HUES64 (cell line): ENCODE data around the gene C14orf119.

Experiments used
- H3K27ac ChIP-seq: 2 replicates; pipeline ENCODE4 v1.7.0; 2013; ENCODE audit warnings: low read depth, low read length, inconsistent platforms
- H3K27me3 ChIP-seq: 2 replicates; pipeline ENCODE4 v1.6.1; 2013; ENCODE audit warnings: mild to moderate bottlenecking, low read length; ENCODE audit not compliant: insufficient read depth
- H3K36me3 ChIP-seq: 2 replicates; pipeline ENCODE4 v1.6.1; 2013; ENCODE audit warnings: mild to moderate bottlenecking, low read length; ENCODE audit not compliant: insufficient read depth
- H3K4me1 ChIP-seq: 2 replicates; pipeline ENCODE4 v1.6.1; 2013; ENCODE audit warnings: mild to moderate bottlenecking, low read length, moderate library complexity; ENCODE audit not compliant: insufficient read depth
- H3K4me3 ChIP-seq: 2 replicates; pipeline ENCODE4 v1.5.1; 2013; ENCODE audit warnings: mild to moderate bottlenecking, low read length, moderate library complexity
- H3K9ac ChIP-seq: 2 replicates; pipeline ENCODE4 v1.6.1; 2013; ENCODE audit warnings: mild to moderate bottlenecking, low read depth, low read length
- H3K9me3 ChIP-seq: 2 replicates; pipeline ENCODE4 v1.6.1; 2013; ENCODE audit warnings: low read depth, low read length; ENCODE audit not compliant: insufficient read depth
- WGBS: fragments of 150-250, 120-280 bp; methylation state at CpG from one replicate; pipeline ENCODE4 v1.1.7; 2013; ENCODE audit warnings: missing lambda C conversion rate; 5-methylcytosine and 5-hydroxymethylcytosine counted together

C14orf119 gene

GRCh38 chr14:23066368-23066767 is 28.9 kb upstream of the C14orf119 start:
- H3K9me3 ChIP-seq, result no peaks in the 10 kb centered on the region
- peaks cover 13% of the 10 kb centered on the region for H3K4me1 ChIP-seq
- no peak overlapping the region for H3K9ac ChIP-seq
- peaks cover 75% of the 10 kb centered on the region for H3K36me3 ChIP-seq
- WGBS, result 91% methylated on average over 3 of the region's 3 CpGs
- H3K27me3 ChIP-seq, result no peaks in the 10 kb centered on the region
- H3K4me3 ChIP-seq, result no peak overlapping the region
- peak overlapping the region; percentile 17; the same call in 1 of the 2 replicates for H3K27ac ChIP-seq

- H3K4me1 ChIP-seq, result peaks cover 19% of the 10 kb centered on the region
- H3K4me3 ChIP-seq, result no peak overlapping the region
- H3K27me3 ChIP-seq, result no peaks in the 10 kb centered on the region
- H3K9me3 ChIP-seq, result no peaks in the 10 kb centered on the region
- H3K9ac ChIP-seq, result no peak overlapping the region
- H3K27ac ChIP-seq, result no peak overlapping the region
- H3K36me3 ChIP-seq, result peaks cover 72% of the 10 kb centered on the region
- WGBS, result 97% methylated on average over 20 of the region's 23 CpGs
Observed at GRCh38 chr14:23066855-23067744, 28.2 kb upstream of the C14orf119 start.

DNA sequence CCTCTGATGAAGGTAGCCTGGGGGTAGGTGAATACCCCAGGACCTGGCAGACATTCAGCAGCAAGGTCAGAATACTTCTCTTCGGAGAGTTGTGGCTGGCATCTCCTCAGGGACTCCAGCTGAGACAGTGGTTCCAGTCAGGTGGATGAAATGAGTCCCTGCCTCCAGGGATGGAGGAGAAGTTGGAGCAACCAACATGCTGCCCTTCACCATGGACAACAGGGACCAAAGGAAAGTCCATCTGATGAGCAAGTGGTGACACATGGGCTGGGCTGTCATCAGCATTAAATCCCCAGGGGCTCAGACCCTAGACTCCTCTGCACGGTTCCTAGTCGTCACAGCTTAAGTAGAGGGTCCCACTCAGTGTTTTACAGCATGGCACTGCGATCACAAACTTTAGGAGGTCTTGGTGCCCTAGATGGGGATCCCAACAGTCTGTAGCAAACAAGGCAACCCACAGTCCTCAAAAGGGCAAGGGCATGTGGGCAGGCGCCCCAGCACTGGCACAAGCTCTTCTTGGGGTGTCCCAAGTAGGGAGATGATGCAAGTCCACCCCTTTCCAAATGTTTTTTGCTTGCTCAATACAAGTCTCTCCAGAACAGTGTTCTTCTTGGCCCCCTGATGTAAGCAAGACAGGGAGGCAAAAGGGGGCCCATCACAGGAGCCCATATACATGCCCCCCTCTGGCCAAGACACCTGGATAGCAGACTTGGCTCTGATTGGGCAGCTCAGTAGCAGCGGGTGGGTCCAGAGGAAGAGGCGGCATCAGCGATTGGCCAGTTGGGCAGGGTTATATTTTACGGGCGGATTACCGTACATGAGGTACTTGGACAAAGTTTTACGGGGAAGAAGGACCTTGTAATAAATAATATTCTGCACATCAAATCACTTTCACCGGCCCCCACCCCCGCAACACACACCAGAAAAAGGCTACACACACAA is 27.2 kb upstream of the C14orf119 start:
- H3K4me1 ChIP-seq, result peaks cover 23% of the 10 kb centered on the region
- no peak overlapping the region for H3K9ac ChIP-seq
- no peaks in the 10 kb centered on the region for H3K27me3 ChIP-seq
- no peaks in the 10 kb centered on the region for H3K9me3 ChIP-seq
- 93% methylated on average over 13 of the region's 14 CpGs for whole genome bisulfite sequencing
- H3K4me3 ChIP-seq, result peak overlapping the region; percentile 8; the same call in 1 of the 2 replicates
- H3K36me3 ChIP-seq, result peaks cover 72% of the 10 kb centered on the region
- no peak overlapping the region for H3K27ac ChIP-seq

- H3K27me3 ChIP-seq, result no peaks in the 10 kb centered on the region
- WGBS, result 38% methylated on average over 8 of the region's 8 CpGs
- peaks cover 23% of the 10 kb centered on the region for H3K4me1 ChIP-seq
- H3K9me3 ChIP-seq, result no peaks in the 10 kb centered on the region
- peaks cover 72% of the 10 kb centered on the region for H3K36me3 ChIP-seq
- H3K27ac ChIP-seq, result peak overlapping the region; percentile 55
- no peak overlapping the region for H3K9ac ChIP-seq
- H3K4me3 ChIP-seq, result peak overlapping the region; percentile 8; the same call in 1 of the 2 replicates
Observed at GRCh38 chr14:23068789-23069412, 26.4 kb upstream of the C14orf119 start.

DNA sequence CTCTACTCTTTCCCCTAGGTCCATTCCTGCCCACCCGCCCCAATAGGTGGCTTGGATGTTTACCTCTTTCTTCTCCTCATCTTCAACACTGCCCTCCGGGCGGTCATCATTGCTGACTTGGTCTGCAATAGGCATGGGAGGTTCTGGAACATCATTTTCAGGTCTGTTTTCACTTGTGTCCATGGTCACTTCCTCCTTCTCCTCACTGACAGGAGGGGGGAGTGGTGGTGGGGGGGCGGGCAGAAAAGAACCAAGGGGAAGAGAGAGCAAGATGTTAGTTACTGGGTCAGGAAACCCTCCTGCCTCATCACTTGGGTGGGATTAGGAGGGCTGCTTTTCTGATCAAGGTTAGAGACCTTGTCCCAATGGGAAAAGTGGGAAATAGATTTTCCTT is 25.9 kb upstream of the C14orf119 start:
- Histone ChIP-seq H3K4me1 (peaks cover 23% of the 10 kb centered on the region), H3K9ac (no peak overlapping the region; the same call in 1 of the 2 replicates), H3K4me3 (peak overlapping the region; percentile 88), H3K9me3 (no peaks in the 10 kb centered on the region), H3K36me3 (peaks cover 72% of the 10 kb centered on the region), H3K27me3 (no peaks in the 10 kb centered on the region), H3K27ac (peak overlapping the region; percentile 55)
- WGBS, result 73% methylated on average over 3 of the region's 4 CpGs

DNA sequence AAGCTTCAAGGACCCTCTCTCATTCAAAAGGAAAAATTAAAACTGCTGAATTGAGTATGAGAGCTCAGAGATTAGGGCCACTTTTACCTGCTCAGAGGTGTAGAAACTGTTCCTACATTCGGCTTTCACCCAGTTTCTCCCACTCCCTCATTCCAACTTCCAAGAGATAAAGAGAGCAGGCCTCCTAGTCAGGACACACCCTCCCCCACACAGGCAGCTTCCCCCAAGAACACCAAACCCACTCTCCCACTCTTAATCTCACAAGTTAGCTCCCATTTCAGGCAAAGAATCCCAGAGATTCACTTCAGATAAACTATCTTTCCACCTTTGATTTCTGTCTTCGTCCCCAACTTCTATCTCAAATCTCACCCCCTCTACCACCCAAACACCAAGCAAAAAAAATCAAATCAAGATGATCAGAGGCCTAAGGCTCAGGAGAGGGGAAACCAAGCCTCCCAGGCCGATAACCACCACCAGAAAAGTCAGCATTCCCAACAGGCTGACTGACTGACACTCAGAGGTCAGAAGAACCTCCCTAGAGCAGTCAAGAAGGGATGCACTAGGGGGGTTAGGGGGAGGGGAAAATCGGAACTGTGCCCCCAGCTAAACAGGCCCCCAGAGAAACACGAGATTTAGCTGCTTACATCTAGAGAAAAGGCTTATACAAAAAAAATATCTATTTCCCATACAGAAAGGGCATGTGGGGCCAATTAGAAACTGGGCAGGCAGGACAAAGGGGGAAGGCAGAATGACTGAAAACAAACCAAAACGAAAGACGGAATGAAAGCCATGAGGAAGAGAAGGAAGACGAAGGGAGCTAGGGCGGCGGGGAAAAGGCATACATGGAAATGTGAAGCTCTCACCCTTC is 24.8 kb upstream of the C14orf119 start:
- Histone ChIP-seq H3K4me1 (peaks cover 23% of the 10 kb centered on the region), H3K27ac (peak overlapping the region; percentile 80), H3K27me3 (no peaks in the 10 kb centered on the region), H3K4me3 (peak overlapping the region; percentile 88), H3K9ac (peak overlapping the region; percentile 95), H3K36me3 (peaks cover 72% of the 10 kb centered on the region), H3K9me3 (no peaks in the 10 kb centered on the region)
- WGBS, result 10% methylated on average over 9 of the region's 10 CpGs

DNA sequence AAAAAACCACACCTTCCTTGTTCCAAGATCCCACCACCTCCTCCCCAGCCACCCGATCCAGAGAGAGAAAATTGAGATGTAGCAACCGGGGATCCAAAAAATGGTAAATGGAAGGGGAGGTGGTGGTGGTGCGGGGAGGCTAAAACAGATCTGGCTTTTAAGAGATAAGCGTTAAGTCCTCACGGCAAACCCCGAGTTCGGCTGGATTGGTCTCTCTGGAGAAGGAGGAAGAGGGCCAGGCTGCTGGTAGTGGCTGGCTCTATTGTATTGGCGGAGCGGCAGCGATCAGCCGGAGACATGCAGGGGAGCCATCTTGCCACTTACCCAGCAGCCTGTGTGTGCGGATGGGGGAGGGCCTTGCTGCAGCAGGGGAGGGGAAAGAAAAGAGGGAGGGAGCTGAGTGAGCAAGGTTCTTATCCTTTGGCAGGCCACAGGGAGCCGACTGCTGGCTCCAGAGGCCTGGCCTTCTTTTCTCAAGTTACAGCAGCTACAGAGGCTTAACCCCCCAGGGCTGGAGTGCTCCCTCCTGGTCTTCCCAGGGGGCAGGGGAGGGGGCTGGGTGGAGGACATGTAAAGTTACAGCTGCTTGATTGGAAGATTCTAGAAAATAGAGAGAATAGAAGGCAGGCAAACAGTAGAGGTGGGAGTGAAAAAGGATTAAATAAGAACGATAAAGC is 23.9 kb upstream of the C14orf119 start:
- H3K27me3 ChIP-seq, result no peaks in the 10 kb centered on the region
- H3K4me1 ChIP-seq, result peaks cover 23% of the 10 kb centered on the region
- peak overlapping the region; percentile 88 for H3K4me3 ChIP-seq
- 2% methylated on average over 14 of the region's 14 CpGs for WGBS
- H3K36me3 ChIP-seq, result peaks cover 72% of the 10 kb centered on the region
- no peaks in the 10 kb centered on the region for H3K9me3 ChIP-seq
- peak overlapping the region; percentile 80 for H3K27ac ChIP-seq
- H3K9ac ChIP-seq, result peak overlapping the region; percentile 95

DNA sequence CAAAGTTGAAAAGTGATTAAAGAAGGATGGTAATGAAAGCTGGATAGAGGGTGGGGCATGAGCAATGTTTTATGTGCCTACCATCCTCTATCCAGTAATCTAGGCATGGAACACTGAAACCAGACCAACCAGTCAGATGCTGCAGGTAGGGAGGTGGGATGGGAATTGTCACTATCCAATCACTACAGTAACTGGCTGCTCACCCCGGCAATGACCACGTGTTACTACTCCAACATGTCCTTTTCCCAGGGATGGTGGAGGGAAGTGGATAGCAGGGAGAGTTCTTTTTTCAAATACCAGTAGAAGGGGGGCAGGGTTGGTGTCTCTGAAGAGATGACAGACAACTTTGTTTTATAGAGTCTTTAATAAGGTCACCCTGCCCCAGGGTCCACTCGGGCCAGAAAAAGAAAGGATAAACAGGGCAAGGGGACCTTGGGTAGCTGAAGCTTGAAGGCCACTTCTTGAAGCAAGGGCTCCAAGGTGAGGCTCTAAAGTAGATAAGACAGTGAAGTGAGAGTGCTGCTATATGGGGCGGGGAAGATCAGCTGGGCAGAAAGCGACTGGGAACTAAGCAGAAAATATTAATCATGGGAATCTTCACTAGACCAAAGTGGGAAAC is 23.3 kb upstream of the C14orf119 start:
- Histone ChIP-seq H3K27ac (peak overlapping the region; percentile 29; the same call in 1 of the 2 replicates), H3K27me3 (no peaks in the 10 kb centered on the region), H3K9me3 (no peaks in the 10 kb centered on the region), H3K9ac (no peak overlapping the region), H3K4me1 (peaks cover 23% of the 10 kb centered on the region), H3K36me3 (peaks cover 72% of the 10 kb centered on the region), H3K4me3 (peak overlapping the region; percentile 88)
- WGBS, result 82% methylated on average over 3 of the region's 5 CpGs

DNA sequence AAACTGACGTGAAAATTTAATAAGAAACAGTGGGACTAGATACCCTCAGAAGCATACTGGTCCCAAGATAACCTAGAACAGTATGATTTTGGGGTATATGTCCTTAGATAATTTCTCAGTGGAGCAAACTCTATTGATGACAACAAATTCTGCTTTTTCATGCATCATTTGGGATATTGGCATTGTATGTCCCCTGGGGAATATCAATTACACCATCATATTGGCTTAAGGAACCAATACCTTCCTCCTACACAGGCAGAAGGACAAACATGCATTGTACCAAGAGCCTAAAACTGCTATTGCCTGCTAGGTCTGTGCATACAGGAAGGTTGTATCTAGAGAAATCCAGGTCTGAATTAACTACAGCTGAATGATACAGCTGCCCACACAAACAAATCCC is 20.4 kb upstream of the C14orf119 start:
- Histone ChIP-seq H3K9ac (no peak overlapping the region), H3K9me3 (no peaks in the 10 kb centered on the region), H3K27me3 (no peaks in the 10 kb centered on the region), H3K36me3 (peaks cover 79% of the 10 kb centered on the region), H3K27ac (no peak overlapping the region), H3K4me3 (no peak overlapping the region), H3K4me1 (peaks cover 17% of the 10 kb centered on the region)
- 86% methylated on average over 1 of the region's 1 CpG for WGBS
